H1 (cell line): Measurements from ENCODE around the gene HOXC5. TPM values are rescaled to one million over a fixed set of nuclear protein-coding genes. Genes with fewer than 3 reads are reported as not detected.

Experiments
- CTCF ChIA-PET: fragments of 300-600 bp; sonication (Branson Sonifier 250); formaldehyde crosslinking; loops from one replicate; lab custom pipeline; 2021; ENCODE audit not compliant: partially characterized antibody; lab: Charles Lee
- POLR2A ChIA-PET: fragments of 300-600 bp; sonication (Branson Sonifier 250); formaldehyde crosslinking; loops from one replicate; lab custom pipeline; 2021; ENCODE audit warnings: inconsistent platforms; ENCODE audit not compliant: partially characterized antibody; lab: Charles Lee
- DNase-seq, 2 experiments: peaks; one replicate each; pipeline versions ENCODE4 v3.0.0 to v3.0.0-alpha.2; 2010 to 2022; ENCODE audit warnings: low spot score in 2 of 2, low read depth in 1 of 2, mixed read lengths in 1 of 2
- FAIRE-seq: peaks from 2 replicates; lab custom pipeline; 2011; peaks lifted over from hg19 to GRCh38; lab: Jason Lieb, UNC
- H2AFZ ChIP-seq: 2 replicates; pipeline ENCODE4 v1.8.1; 2012; ENCODE audit warnings: low read length, inconsistent platforms
- H2AK5ac ChIP-seq: 2 replicates; pipeline ENCODE4 v1.6.1; 2013; ENCODE audit warnings: low read depth, low read length
- H2BK120ac ChIP-seq: replicated peaks from 2 replicates; pipeline ENCODE3; 2013; ENCODE audit warnings: low read depth, low read length, inconsistent platforms
- H2BK12ac ChIP-seq: 2 replicates; pipeline ENCODE4 v1.6.1; 2013; ENCODE audit warnings: low read depth, low read length
- H2BK15ac ChIP-seq: 2 replicates; pipeline ENCODE4 v1.6.1; 2013; ENCODE audit warnings: low read length
- H2BK20ac ChIP-seq: 2 replicates; pipeline ENCODE4 v1.6.1; 2013; ENCODE audit warnings: low read length
- H2BK5ac ChIP-seq: 2 replicates; pipeline ENCODE4 v1.6.1; 2013; ENCODE audit warnings: low read depth, low read length
- H3K14ac ChIP-seq: 2 replicates; pipeline ENCODE4 v1.6.1; 2013; ENCODE audit warnings: inconsistent platforms; ENCODE audit not compliant: insufficient read length
- H3K18ac ChIP-seq: 2 replicates; pipeline ENCODE4 v1.6.1; 2013; ENCODE audit warnings: low read length; ENCODE audit errors: extremely low read depth
- H3K23ac ChIP-seq: 2 replicates; pipeline ENCODE4 v1.6.1; 2013; ENCODE audit warnings: inconsistent platforms; ENCODE audit not compliant: insufficient read length
- H3K23me2 ChIP-seq: 2 replicates; pipeline ENCODE4 v1.6.1; 2013; ENCODE audit warnings: low read depth, low read length
- H3K27ac ChIP-seq: 2 replicates; pipeline ENCODE4 v1.6.1; 2011; ENCODE audit warnings: low read depth, low read length, inconsistent platforms
- H3K27me3 ChIP-seq, 4 experiments: replicated peaks in 1 of 4; 1 replicate in 1 of 4; 2 replicates in 3 of 4; pipeline versions ENCODE4 v1.6.1 to v1.8.1; 2011 to 2013; ENCODE audit warnings: low read length in 3 of 4, mild to moderate bottlenecking in 3 of 4, inconsistent platforms in 2 of 4, mixed read lengths in 2 of 4, moderate library complexity in 1 of 4; ENCODE audit not compliant: control insufficient read depth in 3 of 4, insufficient read depth in 3 of 4; ENCODE audit errors: extremely low read depth in 1 of 4
- H3K36me3 ChIP-seq, 4 experiments: 2 replicates each; pipeline versions ENCODE4 v1.6.1 to v1.8.1; 2011 to 2013; ENCODE audit warnings: mild to moderate bottlenecking in 4 of 4, low read length in 3 of 4, moderate library complexity in 2 of 4, control low read depth in 1 of 4, inconsistent platforms in 1 of 4; ENCODE audit not compliant: insufficient read depth in 4 of 4, control insufficient read depth in 2 of 4
- H3K4ac ChIP-seq: replicated peaks from 2 replicates; pipeline ENCODE3; 2013; ENCODE audit warnings: low read length, low read depth, mixed read lengths, inconsistent platforms; ENCODE audit not compliant: insufficient read length
- H3K4me1 ChIP-seq, 4 experiments: replicated peaks in 1 of 4; 1 replicate in 1 of 4; 2 replicates in 3 of 4; pipeline versions ENCODE4 v1.6.1 to v1.8.1; 2011 to 2013; ENCODE audit warnings: low read length in 3 of 4, inconsistent platforms in 2 of 4, mixed read lengths in 1 of 4; ENCODE audit not compliant: insufficient read depth in 4 of 4, control insufficient read depth in 3 of 4
- H3K4me2 ChIP-seq, 2 experiments: 2 replicates each; pipeline versions ENCODE4 v1.6.1 to v1.8.1; 2011 to 2013; ENCODE audit warnings: low read depth in 2 of 2, low read length in 2 of 2, control low read depth in 1 of 2, inconsistent platforms in 1 of 2, mild to moderate bottlenecking in 1 of 2; ENCODE audit not compliant: insufficient read depth in 1 of 2
- H3K4me3 ChIP-seq, 4 experiments: fragments of 200-600, 300-600 bp in 1 of 4; sonication (generic), shearing (Covaris generic), sonication (Bioruptor Twin) in 1 of 4; 2 replicates each; pipeline versions ENCODE4 v1.5.1 to v1.8.1; 2011 to 2016; ENCODE audit warnings: low read length in 4 of 4, low read depth in 3 of 4, control low read depth in 2 of 4, inconsistent platforms in 2 of 4, mild to moderate bottlenecking in 2 of 4, mixed read lengths in 1 of 4, moderate library complexity in 1 of 4; ENCODE audit not compliant: insufficient read depth in 2 of 4; ENCODE audit errors: extremely low read depth in 1 of 4
- H3K56ac ChIP-seq: replicated peaks from 2 replicates; pipeline ENCODE3; 2013; ENCODE audit warnings: low read depth, mild to moderate bottlenecking, mixed read lengths, low read length, inconsistent platforms; ENCODE audit not compliant: insufficient read length
- H3K79me1 ChIP-seq: 2 replicates; pipeline ENCODE4 v1.6.1; 2013; ENCODE audit warnings: low read depth, low read length, control low read depth
- H3K79me2 ChIP-seq, 2 experiments: 2 replicates each; pipeline versions ENCODE4 v1.6.1 to v1.8.1; 2012 to 2013; ENCODE audit warnings: low read length in 2 of 2, mild to moderate bottlenecking in 2 of 2, inconsistent platforms in 1 of 2; ENCODE audit not compliant: insufficient read depth in 2 of 2, control insufficient read depth in 1 of 2
- H3K9ac ChIP-seq, 4 experiments: replicated peaks in 1 of 4; 1 replicate in 1 of 4; 2 replicates in 3 of 4; pipeline versions ENCODE4 v1.6.1 to v1.8.1; 2011 to 2013; ENCODE audit warnings: low read depth in 3 of 4, low read length in 3 of 4, control low read depth in 2 of 4, mild to moderate bottlenecking in 2 of 4, moderate library complexity in 2 of 4, inconsistent platforms in 1 of 4; ENCODE audit errors: extremely low read depth in 1 of 4
- H3K9me3 ChIP-seq, 2 experiments: 2 replicates each; pipeline versions ENCODE4 v1.6.1 to v1.8.1; 2012 to 2013; ENCODE audit warnings: mild to moderate bottlenecking in 2 of 2, moderate library complexity in 2 of 2, control low read depth in 1 of 2, inconsistent platforms in 1 of 2, low read depth in 1 of 2, low read length in 1 of 2, mixed read lengths in 1 of 2; ENCODE audit not compliant: insufficient read depth in 2 of 2
- H4K20me1 ChIP-seq, 2 experiments: replicated peaks in 1 of 2; 2 replicates each; pipeline versions ENCODE3 to v1.8.1; 2011 to 2013; ENCODE audit warnings: inconsistent platforms in 2 of 2, low read length in 2 of 2, mild to moderate bottlenecking in 1 of 2; ENCODE audit not compliant: insufficient read depth in 2 of 2, control insufficient read depth in 1 of 2
- H4K5ac ChIP-seq: 2 replicates; pipeline ENCODE4 v1.6.1; 2013; ENCODE audit warnings: low read length, low read depth, mixed read lengths, inconsistent platforms; ENCODE audit not compliant: insufficient read length
- H4K8ac ChIP-seq: 2 replicates; pipeline ENCODE4 v1.8.0; 2013; ENCODE audit warnings: mild to moderate bottlenecking, moderate library complexity, low read length, inconsistent platforms; ENCODE audit not compliant: insufficient read depth; ENCODE audit errors: extremely low read depth
- H4K91ac ChIP-seq: replicated peaks from 2 replicates; pipeline ENCODE3; 2013; ENCODE audit warnings: low read length, mixed read lengths, inconsistent platforms; ENCODE audit not compliant: insufficient read length
- CBX5 ChIP-seq: fragments of 300-800, 300-1000 bp; sonication (generic); IDR thresholded peaks from 2 replicates; pipeline ENCODE4 v1.7.1; 2016; ENCODE audit warnings: antibody characterized with exemption, low read length, low read depth
- CEBPB ChIP-seq: IDR thresholded peaks from 2 replicates; pipeline ENCODE4 v1.6.1; 2012; ENCODE audit warnings: low read depth, low read length
- CHD2 ChIP-seq: IDR thresholded peaks from 2 replicates; pipeline ENCODE4 v1.6.1; 2012; ENCODE audit warnings: low read length, improper control_type of control experiment
- EZH2 ChIP-seq: fragments of 200-600 bp; sonication (generic); IDR thresholded peaks from 2 replicates; pipeline ENCODE4 v1.7.1; 2012; ENCODE audit warnings: low read depth, mild to moderate bottlenecking, moderate library complexity, low read length, inconsistent platforms; ENCODE audit not compliant: severe bottlenecking
- RAD21 ChIP-seq, 2 experiments: IDR thresholded peaks in 1 of 2; conservative IDR thresholded peaks in 1 of 2; 2 replicates each; pipeline ENCODE4 v1.6.1; 2011; ENCODE audit warnings: low read depth in 2 of 2, low read length in 2 of 2, improper control_type of control experiment in 1 of 2, inconsistent platforms in 1 of 2, mild to moderate bottlenecking in 1 of 2, moderate library complexity in 1 of 2
- SIRT6 ChIP-seq: IDR thresholded peaks from one replicate; pipeline ENCODE4 v1.7.1; 2012; ENCODE audit warnings: low read length, inconsistent platforms
- SP2 ChIP-seq: IDR thresholded peaks from 2 replicates; pipeline ENCODE4 v1.6.1; 2012; ENCODE audit warnings: mild to moderate bottlenecking, low read length, inconsistent platforms
- SP4 ChIP-seq: IDR thresholded peaks from 2 replicates; pipeline ENCODE4 v1.6.1; 2012; ENCODE audit warnings: low read length, inconsistent platforms
- SUZ12 ChIP-seq: fragments of 200-600 bp; sonication (generic); IDR thresholded peaks from 2 replicates; pipeline ENCODE4 v1.6.1; 2012; ENCODE audit warnings: mild to moderate bottlenecking, inconsistent platforms, low read length, moderate library complexity, mixed read lengths
- TAF7 ChIP-seq: optimal IDR thresholded peaks from 2 replicates; pipeline ENCODE3; 2011; ENCODE audit warnings: low read depth, mild to moderate bottlenecking, inconsistent platforms, low read length, moderate library complexity, borderline replicate concordance
- WGBS, 2 experiments: shearing (Covaris generic) in 1 of 2; methylation state at CpG; one replicate each; pipeline versions ENCODE4 v1.1.6 to v1.1.7; 2013 to 2015; ENCODE audit warnings: low lambda C conversion rate in 2 of 2, mixed read lengths in 2 of 2, inconsistent platforms in 1 of 2, low coverage in 1 of 2, missing lambda C conversion rate in 1 of 2; ENCODE audit not compliant: insufficient replicate concordance in 2 of 2, insufficient coverage in 1 of 2, insufficient read length in 1 of 2; ENCODE audit errors: extremely low coverage in 1 of 2, missing lambda C conversion rate in 1 of 2; 5-methylcytosine and 5-hydroxymethylcytosine counted together
- polyA plus RNA-seq, 7 experiments: library from polyadenylated mRNA; depleted of rRNA in 3 of 7; stranded (reverse) in 5 of 7; unstranded in 2 of 7; fragments of >200 nt in 5 of 7; fragments of 200-250 nt in 2 of 7; gene quantifications; 1 replicate in 5 of 7; 2 replicates in 1 of 7; 4 replicates in 1 of 7; pipeline versions ENCODE4 v1.2.1 to v1.2.3, GENCODE V29; 2011 to 2013; ENCODE audit warnings: missing spikeins in 2 of 7, mixed read lengths in 2 of 7
- total RNA-seq: library from RNA; stranded (reverse); fragmentation: NEBNext Ultra II Directional; extraction: Animal tissue kit (Norgen Biotek cat#: 25700); gene quantifications from 2 replicates; pipeline ENCODE4 v1.2.1, GENCODE V29; 2021

The HOXC5 gene
- total and polyA plus RNA-seq, 2 of the 8 experiments (the other 6 are each of a cell fraction or from before 2014, with no cell fraction given) = not detected

DNA sequence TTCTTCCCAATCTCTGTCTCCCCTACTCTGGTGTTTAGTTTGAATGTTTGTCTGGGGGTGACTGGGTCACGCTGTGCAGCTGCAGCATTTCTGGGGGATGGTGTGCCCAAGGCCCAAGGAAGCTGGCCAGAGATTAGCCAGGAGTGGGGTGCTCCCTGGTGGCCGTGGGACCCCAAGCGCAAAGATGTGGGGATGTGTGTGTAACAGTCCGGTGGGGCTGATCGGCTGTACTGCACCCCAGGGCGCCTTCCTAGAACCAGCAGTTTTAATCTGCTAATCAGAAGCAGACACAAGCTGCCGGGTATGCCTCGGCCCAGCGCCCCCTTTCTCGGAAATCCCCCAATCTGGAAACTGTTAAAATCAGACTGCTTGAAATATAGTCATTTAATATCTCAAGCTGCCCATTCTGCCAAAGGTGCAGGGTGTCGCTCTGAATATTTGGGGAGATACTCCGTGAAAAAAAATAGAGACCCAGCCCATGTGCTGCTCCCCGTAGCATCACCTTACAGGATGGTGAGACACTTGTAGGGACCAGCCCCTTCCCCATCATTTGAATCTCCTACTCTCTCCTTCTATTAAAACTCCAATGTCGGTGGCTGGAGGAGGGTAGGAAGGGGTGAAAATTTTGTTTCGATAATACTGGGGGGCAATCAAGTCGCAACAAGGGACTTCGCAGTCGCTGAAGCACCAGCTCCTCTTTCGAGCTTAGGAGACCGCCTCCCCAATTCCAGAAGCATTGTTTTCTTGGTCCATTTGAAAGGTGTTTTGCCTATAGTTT lies 28.6 kb upstream of the HOXC5 start:
- H2AK5ac ChIP-seq = no peak overlapping the region
- H4K5ac ChIP-seq = no peak overlapping the region
- no peak overlapping the region for H2BK15ac ChIP-seq
- no peak overlapping the region for H2AFZ ChIP-seq
- H3K9me3 ChIP-seq = no peaks in the 10 kb centered on the region
- no peak overlapping the region for H3K4ac ChIP-seq
- ChIA-PET CTCF (interaction anchor here (1.0 to 11.3 kb wide), 17 partner anchors 9 to 375 kb away, joined by 3 to 172 read pairs (median 10); partner anchors contain the start of genes HOXC10, HOXC5, HOXC6 and SMUG1), POLR2A (interaction anchor here (0.9 kb wide), 1 partner anchor 16 kb away, joined by 3 read pairs; no protein-coding TSS in a partner anchor)
- no peak overlapping the region for H3K14ac ChIP-seq
- H3K23me2 ChIP-seq = peaks cover 2% of the 10 kb centered on the region; the same call in 1 of the 2 replicates
- no peaks in the 10 kb centered on the region for H3K79me1 ChIP-seq
- no peak overlapping the region for H3K9ac ChIP-seq
- no peak for FAIRE-seq
- H4K8ac ChIP-seq = no peak overlapping the region
- peaks cover 0 to 31% of the 10 kb centered on the region in 2 experiments for H4K20me1 ChIP-seq
- 38% methylated on average over 20 of the region's 20 CpGs; no CpG with 5 or more reads in 1 of the 2 experiments for WGBS, 2 experiments
- H3K23ac ChIP-seq = no peak overlapping the region
- H3K4me3 ChIP-seq = no peak overlapping the region
- H2BK12ac ChIP-seq = no peak overlapping the region
- no peak for DNase-seq
- H2BK120ac ChIP-seq = no peak overlapping the region
- H3K56ac ChIP-seq = no peak overlapping the region
- H3K79me2 ChIP-seq = no peaks in the 10 kb centered on the region
- H3K27ac ChIP-seq = no peak overlapping the region
- peaks cover 0 to 2% (median 0%) of the 10 kb centered on the region in 4 experiments; a peak in 1 of 8 replicates for H3K36me3 ChIP-seq
- H2BK5ac ChIP-seq = no peak overlapping the region
- peaks cover 97 to 100% (median 100%) of the 10 kb centered on the region in 4 experiments for H3K27me3 ChIP-seq
- H4K91ac ChIP-seq = no peak overlapping the region
- H3K4me1 ChIP-seq = peaks cover 0 to 9% (median 2%) of the 10 kb centered on the region in 4 experiments; a peak in 4 of 7 replicates
- no peak overlapping the region for H3K18ac ChIP-seq
- no peak overlapping the region for H3K4me2 ChIP-seq
- H2BK20ac ChIP-seq = no peak overlapping the region
- TF ChIP-seq RAD21 (IDR thresholded peaks at IDR 0.05 in 1 of 2, conservative IDR thresholded peaks at IDR 0.05 in 1 of 2; ENCODE audit: low read depth in 2 of 2, low read length in 2 of 2) (0 out of 4 replicates have a peak, but pooled peaks of 1 of the 2 experiments have one; percentile 11), SUZ12 (peak; percentile 93), CBX5 (no peak), CHD2 (no peak), EZH2 (peak; percentile 96), SP2 (no peak), CEBPB (no peak), TAF7 (no peak), SIRT6 (no peak), SP4 (no peak)
